Smooth muscle cell (in vitro differentiated cells): ENCODE results near the gene PPFIA1. TPM values are rescaled to one million over a fixed set of nuclear protein-coding genes. Genes with fewer than 3 reads are reported as not detected.
A peak's percentile ranks its signal among the peaks of the same experiment; 100 is the strongest.

Source experiments
- DNase-seq: peaks from one replicate; lab custom pipeline; 2025; ENCODE audit not compliant: unreplicated experiment; lab: John Stamatoyannopoulos, UW
- H2AFZ ChIP-seq: fragments of 200-600 bp; sonication (generic); 2 replicates; pipeline ENCODE4 v1.6.0; 2016; ENCODE audit warnings: antibody characterized with exemption, low read depth, mild to moderate bottlenecking
- H3F3A ChIP-seq: fragments of 200-600 bp; sonication (generic); 2 replicates; pipeline ENCODE4 v1.6.0; 2017; ENCODE audit warnings: antibody characterized with exemption, low read depth
- H3K27ac ChIP-seq: fragments of 200-600 bp; sonication (generic); 2 replicates; pipeline ENCODE4 v1.5.1; 2016; ENCODE audit warnings: low read depth, mild to moderate bottlenecking
- H3K27me3 ChIP-seq: fragments of 200-600 bp; sonication (generic); 2 replicates; pipeline ENCODE4 v1.6.1; 2016; ENCODE audit warnings: low read depth, mild to moderate bottlenecking
- H3K36me3 ChIP-seq: fragments of 200-600 bp; sonication (generic); 2 replicates; pipeline ENCODE4 v1.5.1; 2016; ENCODE audit warnings: low read depth
- H3K4me1 ChIP-seq: fragments of 200-600 bp; sonication (generic); 2 replicates; pipeline ENCODE4 v1.5.1; 2016; ENCODE audit warnings: low read depth
- H3K4me2 ChIP-seq: fragments of 200-600 bp; sonication (generic); 2 replicates; pipeline ENCODE4 v1.6.0; 2016; ENCODE audit warnings: mild to moderate bottlenecking
- H3K4me3 ChIP-seq: fragments of 200-600 bp; sonication (generic); 2 replicates; pipeline ENCODE4 v1.5.1; 2016; ENCODE audit warnings: mild to moderate bottlenecking
- H3K79me2 ChIP-seq: fragments of 200-600 bp; sonication (generic); 2 replicates; pipeline ENCODE4 v1.6.0; 2016; ENCODE audit warnings: low read depth, mild to moderate bottlenecking
- H3K9ac ChIP-seq: fragments of 200-600 bp; sonication (generic); 2 replicates; pipeline ENCODE4 v1.6.0; 2016; ENCODE audit warnings: low read depth
- H3K9me3 ChIP-seq: fragments of 200-600 bp; sonication (generic); replicated peaks from 2 replicates; pipeline ENCODE4 v1.5.1; 2016; ENCODE audit warnings: low read depth
- H4K20me1 ChIP-seq: fragments of 200-600 bp; sonication (generic); 2 replicates; pipeline ENCODE4 v1.6.0; 2016; ENCODE audit warnings: low read depth
- CTCF ChIP-seq: fragments of 200-600 bp; sonication (generic); IDR thresholded peaks from 2 replicates; pipeline ENCODE4 v1.5.1; 2017; ENCODE audit warnings: borderline replicate concordance, mild to moderate bottlenecking, antibody characterized with exemption; ENCODE audit not compliant: insufficient read depth, poor library complexity, severe bottlenecking
- WGBS: methylation state at CpG from one replicate; pipeline ENCODE4 v1.1.7; 2016; ENCODE audit warnings: low lambda C conversion rate; 5-methylcytosine and 5-hydroxymethylcytosine counted together
- polyA plus RNA-seq: library from polyadenylated mRNA; unstranded; fragments of >200 nt; fragmentation: Nextera tagmentation; extraction: Ambion mirVana; gene quantifications from 2 replicates; pipeline ENCODE4 v1.2.1, GENCODE V29; 2016
- total RNA-seq: library from RNA; depleted of rRNA; stranded (reverse); fragments of >200 nt; gene quantifications from 2 replicates; pipeline ENCODE4 v1.2.3, GENCODE V29; 2014

PPFIA1 gene
- total and polyA plus RNA-seq, 2 experiments from 2014 or later = 23.8 to 48.2 TPM

DNA sequence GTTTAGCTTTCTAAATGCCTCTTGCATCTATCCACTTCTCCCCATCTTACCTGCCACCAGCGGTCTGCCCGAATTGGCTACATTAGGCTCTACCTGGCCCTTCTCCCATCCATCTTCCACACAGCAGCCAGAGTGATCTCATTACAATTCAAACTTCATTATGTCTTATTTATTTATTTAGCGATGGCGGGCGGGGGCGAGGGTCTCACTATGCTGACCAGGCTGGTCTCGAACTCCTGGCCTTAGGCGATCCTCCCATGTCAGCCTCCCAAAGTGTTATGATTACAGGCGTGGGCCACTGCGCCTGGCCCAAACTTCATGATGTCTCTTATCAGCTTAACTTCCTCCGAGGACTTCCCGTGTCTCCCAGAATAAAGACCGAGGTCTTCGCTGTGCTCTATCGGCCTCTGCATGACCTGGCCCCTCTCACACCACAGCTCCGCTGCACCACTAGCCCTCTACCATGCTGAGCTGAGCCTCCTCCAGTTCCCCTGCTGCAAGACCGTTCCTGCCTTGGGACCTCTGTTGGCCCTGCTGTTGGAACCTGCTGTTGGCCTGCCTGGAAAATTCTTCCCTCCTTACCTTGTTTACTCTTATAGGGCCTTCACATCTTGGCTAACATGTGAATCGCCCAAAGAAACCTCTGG is 127.0 kb downstream of the PPFIA1 start:
- Histone ChIP-seq H3K79me2 (peaks cover 55% of the 10 kb centered on the region), H3F3A (no peaks in the 10 kb centered on the region), H3K27me3 (no peaks in the 10 kb centered on the region), H2AFZ (peak overlapping the region; percentile 56), H3K4me1 (peaks cover 9% of the 10 kb centered on the region), H3K9ac (peak overlapping the region; percentile 98), H3K9me3 (no peaks in the 10 kb centered on the region), H4K20me1 (peaks cover 26% of the 10 kb centered on the region), H3K4me3 (peak overlapping the region; percentile 97), H3K4me2 (peak overlapping the region; percentile 96), H3K27ac (peak overlapping the region; percentile 94), H3K36me3 (no peaks in the 10 kb centered on the region)
- 43% methylated on average over 18 of the region's 18 CpGs for WGBS
- DNase-seq = no peak
- no peak for TF ChIP-seq CTCF

- DNase-seq = peak; percentile 67
- Histone ChIP-seq H3K9me3 (no peaks in the 10 kb centered on the region), H2AFZ (peak within 1 kb of the TSS; percentile 56), H3K4me1 (peaks cover 9% of the 10 kb centered on the region), H3K79me2 (peaks cover 60% of the 10 kb centered on the region), H3F3A (no peaks in the 10 kb centered on the region), H3K9ac (peak within 1 kb of the TSS; percentile 98), H3K36me3 (no peaks in the 10 kb centered on the region), H4K20me1 (peaks cover 34% of the 10 kb centered on the region), H3K27me3 (no peaks in the 10 kb centered on the region), H3K27ac (peak within 1 kb of the TSS; percentile 94), H3K4me2 (peak within 1 kb of the TSS; percentile 96), H3K4me3 (peak within 1 kb of the TSS; percentile 97)
- no peak for TF ChIP-seq CTCF
- 1% methylated on average over 40 of the region's 93 CpGs for WGBS
Observed at GRCh38 chr11:70397983-70398833, 127.7 kb downstream of the PPFIA1 start, which contains the start of gene CTTN. TSS of gene CTTN (plus strand) at chr11:70398529. CDS start at chr11:70407298, 8,769 bp downstream.

- H3K27ac ChIP-seq = peak overlapping the region; percentile 94
- H3F3A ChIP-seq = no peaks in the 10 kb centered on the region
- H3K9me3 ChIP-seq = no peaks in the 10 kb centered on the region
- peaks cover 68% of the 10 kb centered on the region for H3K79me2 ChIP-seq
- WGBS = 0% methylated on average over 19 of the region's 42 CpGs
- no peaks in the 10 kb centered on the region for H3K27me3 ChIP-seq
- H3K9ac ChIP-seq = peak overlapping the region; percentile 98
- TF ChIP-seq CTCF = no peak
- peaks cover 9% of the 10 kb centered on the region for H3K4me1 ChIP-seq
- no peaks in the 10 kb centered on the region for H3K36me3 ChIP-seq
- peaks cover 42% of the 10 kb centered on the region for H4K20me1 ChIP-seq
- H3K4me3 ChIP-seq = peak overlapping the region; percentile 97
- no peak for DNase-seq
- no peak overlapping the region for H2AFZ ChIP-seq
- peak overlapping the region; percentile 96 for H3K4me2 ChIP-seq
Observed at GRCh38 chr11:70398834-70399680, 128.6 kb downstream of the PPFIA1 start.
